Testis (tissue), 2 donors: Measurements from ENCODE around the gene SLC5A3.

Experiments
- POLR2A ChIP-seq: fragments of 450-650 bp; IDR thresholded peaks from one replicate; pipeline ENCODE4 v1.6.1; 2017; ENCODE audit warnings: antibody characterized with exemption, mild to moderate bottlenecking, moderate library complexity
- TF ChIP-seq, protein P1 (sequence below), 3 experiments: fragments of 450-650 bp in 2 of 3; fragments of 200-600 bp in 1 of 3; sonication (generic) in 1 of 3; IDR thresholded peaks; one replicate each; pipeline ENCODE4 v1.5.1; 2016 to 2019; ENCODE audit warnings: antibody characterized with exemption in 3 of 3, mild to moderate bottlenecking in 2 of 3, moderate library complexity in 1 of 3

DNA sequence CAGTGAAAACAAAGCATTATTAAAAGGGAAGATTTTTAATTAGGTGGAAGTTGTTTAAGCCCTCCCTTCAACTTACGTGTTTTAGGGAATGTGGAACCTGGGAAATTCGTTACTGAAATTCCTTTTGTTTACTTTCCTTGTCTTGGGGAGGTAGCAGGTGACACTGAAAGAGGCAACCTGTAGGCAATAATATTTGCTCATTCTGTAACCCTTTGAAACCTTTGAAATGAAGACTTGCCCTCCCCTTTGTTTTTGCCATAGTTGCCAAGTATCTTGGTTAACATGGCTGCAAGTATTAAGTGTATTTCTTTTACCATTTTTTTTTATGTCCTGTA, 1.7 kb downstream of the SLC5A3 start:
- TF ChIP-seq, protein P1, sequence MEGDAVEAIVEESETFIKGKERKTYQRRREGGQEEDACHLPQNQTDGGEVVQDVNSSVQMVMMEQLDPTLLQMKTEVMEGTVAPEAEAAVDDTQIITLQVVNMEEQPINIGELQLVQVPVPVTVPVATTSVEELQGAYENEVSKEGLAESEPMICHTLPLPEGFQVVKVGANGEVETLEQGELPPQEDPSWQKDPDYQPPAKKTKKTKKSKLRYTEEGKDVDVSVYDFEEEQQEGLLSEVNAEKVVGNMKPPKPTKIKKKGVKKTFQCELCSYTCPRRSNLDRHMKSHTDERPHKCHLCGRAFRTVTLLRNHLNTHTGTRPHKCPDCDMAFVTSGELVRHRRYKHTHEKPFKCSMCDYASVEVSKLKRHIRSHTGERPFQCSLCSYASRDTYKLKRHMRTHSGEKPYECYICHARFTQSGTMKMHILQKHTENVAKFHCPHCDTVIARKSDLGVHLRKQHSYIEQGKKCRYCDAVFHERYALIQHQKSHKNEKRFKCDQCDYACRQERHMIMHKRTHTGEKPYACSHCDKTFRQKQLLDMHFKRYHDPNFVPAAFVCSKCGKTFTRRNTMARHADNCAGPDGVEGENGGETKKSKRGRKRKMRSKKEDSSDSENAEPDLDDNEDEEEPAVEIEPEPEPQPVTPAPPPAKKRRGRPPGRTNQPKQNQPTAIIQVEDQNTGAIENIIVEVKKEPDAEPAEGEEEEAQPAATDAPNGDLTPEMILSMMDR (IDR thresholded peaks at IDR 0.05): no peak
- TF ChIP-seq POLR2A: no peak
